NCI-H510A treated with DMSO at 0.1 percent for 48 hours (cell line): ENCODE data around the gene TBATA.
"Not testable (repeated sequence)": the region's sequence is repeated elsewhere in the genome, so short reads cannot be mapped to it uniquely, and the experiment has no call there.

Experiments used
- DNase-seq: peaks from one replicate; lab custom pipeline; 2025; lab: John Stamatoyannopoulos, UW

Gene TBATA

GRCh38 chr10:70778267-70778924 is 6.8 kb downstream of the TBATA start:
- no peak for DNase-seq

- no peak for DNase-seq
These were observed 7.9 kb downstream of the TBATA start for GRCh38 chr10:70777063-70777875.

GRCh38 chr10:70776455-70777005 is 8.6 kb downstream of the TBATA start:
- DNase-seq: no peak

- DNase-seq: no peak
These were observed 9.3 kb downstream of the TBATA start for GRCh38 chr10:70775679-70776454.

- DNase-seq: no peak
These were observed 10.1 kb downstream of the TBATA start for GRCh38 chr10:70774810-70775678.

- no peak for DNase-seq
These were observed 11.0 kb downstream of the TBATA start for GRCh38 chr10:70773965-70774809.

- no peak for DNase-seq
These were observed 11.7 kb downstream of the TBATA start for GRCh38 chr10:70773461-70773860.

- DNase-seq: no peak
These were observed 12.6 kb downstream of the TBATA start for GRCh38 chr10:70772627-70773026.

GRCh38 chr10:70771311-70772194 is 13.6 kb downstream of the TBATA start:
- DNase-seq: peak; percentile 22

- DNase-seq: not testable (repeated sequence)
These were observed 14.7 kb downstream of the TBATA start for GRCh38 chr10:70770516-70770915.

GRCh38 chr10:70770001-70770400 is 15.2 kb downstream of the TBATA start:
- no peak for DNase-seq

- no peak for DNase-seq
These were observed 16.1 kb downstream of the TBATA start for GRCh38 chr10:70769121-70769520.

- DNase-seq: not testable (repeated sequence)
These were observed 17.0 kb downstream of the TBATA start for GRCh38 chr10:70768026-70768685.

GRCh38 chr10:70765794-70766594 is 19.2 kb downstream of the TBATA start:
- no peak for DNase-seq

GRCh38 chr10:70763567-70763966 is 21.6 kb downstream of the TBATA start:
- no peak for DNase-seq

- DNase-seq: no peak
These were observed 22.6 kb downstream of the TBATA start for GRCh38 chr10:70762441-70763175.

- DNase-seq: no peak
These were observed 23.3 kb downstream of the TBATA start for GRCh38 chr10:70761727-70762350.
